Measurements from ENCODE around the gene EPGN. TPM values are rescaled to one million over a fixed set of nuclear protein-coding genes. Genes with fewer than 3 reads are reported as not detected.
"Not testable (repeated sequence)": the region's sequence is repeated elsewhere in the genome, so short reads cannot be mapped to it uniquely, and the experiment has no call there.

EPGN gene
- polyA plus RNA-seq, 2 of the 4 experiments (the other 2 are of a cell fraction): not detected

DNA sequence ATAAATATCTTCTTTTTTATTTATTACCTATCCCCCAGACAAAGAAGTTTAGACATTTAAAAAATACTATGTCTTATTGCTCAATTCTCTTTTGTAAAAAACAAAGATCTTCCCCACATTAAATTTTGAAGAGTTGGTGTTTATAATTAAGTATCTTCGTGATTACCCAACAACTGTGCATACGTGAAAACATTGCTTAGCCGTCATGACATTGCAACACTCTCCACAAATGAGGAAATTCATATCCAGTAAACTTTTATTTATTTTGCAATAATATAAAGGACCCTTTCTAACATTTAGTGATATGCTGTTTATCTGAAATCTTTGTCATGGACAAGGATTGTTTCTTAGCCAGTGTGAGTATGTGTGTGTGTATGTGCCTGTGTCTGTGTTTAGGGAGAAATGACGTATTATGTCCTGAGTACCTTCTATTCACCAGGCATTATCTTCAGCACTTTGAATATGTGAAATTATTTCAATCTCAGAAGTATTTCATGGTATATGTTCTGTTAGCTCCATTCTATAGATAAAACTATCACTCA is 30.6 kb downstream of the EPGN start:
- Histone ChIP-seq H3K4me3 (no peak overlapping the region), H3K4me2 (no peak overlapping the region), H3K27ac (no peak overlapping the region), H3K4me1 (no peaks in the 10 kb centered on the region), H3K9me3 (peaks cover 3% of the 10 kb centered on the region; the same call in 2 of the 3 replicates)
- FAIRE-seq (no peak), DNase-seq (ENCODE audit: low read depth in 1 of 2, low spot score in 1 of 2) (no peak), ATAC-seq (no peak)
- ChIA-PET CTCF (interaction anchor here (2.3 kb wide), 1 partner anchor 18 kb away, joined by 9 read pairs; no protein-coding TSS in a partner anchor), POLR2A (no interaction called here)
- 90% methylated on average over 4 of the region's 4 CpGs for WGBS (ENCODE audit: missing lambda C conversion rate)
- no peak for TF ChIP-seq ZFP36 (IDR thresholded peaks at IDR 0.05; ENCODE audit: borderline replicate concordance, partially characterized antibody)
- TF ChIP-seq RAD21 (conservative IDR thresholded peaks at IDR 0.05 in 1 of 2, IDR thresholded peaks at IDR 0.05 in 1 of 2): no peak
- no peak for TF ChIP-seq TFCP2L1 (CRISPR knock-in tag; IDR thresholded peaks at IDR 0.05)
- TF ChIP-seq, protein P1, sequence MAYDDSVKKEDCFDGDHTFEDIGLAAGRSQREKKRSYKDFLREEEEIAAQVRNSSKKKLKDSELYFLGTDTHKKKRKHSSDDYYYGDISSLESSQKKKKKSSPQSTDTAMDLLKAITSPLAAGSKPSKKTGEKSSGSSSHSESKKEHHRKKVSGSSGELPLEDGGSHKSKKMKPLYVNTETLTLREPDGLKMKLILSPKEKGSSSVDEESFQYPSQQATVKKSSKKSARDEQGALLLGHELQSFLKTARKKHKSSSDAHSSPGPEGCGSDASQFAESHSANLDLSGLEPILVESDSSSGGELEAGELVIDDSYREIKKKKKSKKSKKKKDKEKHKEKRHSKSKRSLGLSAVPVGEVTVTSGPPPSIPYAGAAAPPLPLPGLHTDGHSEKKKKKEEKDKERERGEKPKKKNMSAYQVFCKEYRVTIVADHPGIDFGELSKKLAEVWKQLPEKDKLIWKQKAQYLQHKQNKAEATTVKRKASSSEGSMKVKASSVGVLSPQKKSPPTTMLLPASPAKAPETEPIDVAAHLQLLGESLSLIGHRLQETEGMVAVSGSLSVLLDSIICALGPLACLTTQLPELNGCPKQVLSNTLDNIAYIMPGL (CRISPR knock-in tag; IDR thresholded peaks at IDR 0.05; ENCODE audit: borderline replicate concordance): no peak
- TF ChIP-seq KDM5A (IDR thresholded peaks at IDR 0.05): no peak
- TF ChIP-seq, protein P2, sequence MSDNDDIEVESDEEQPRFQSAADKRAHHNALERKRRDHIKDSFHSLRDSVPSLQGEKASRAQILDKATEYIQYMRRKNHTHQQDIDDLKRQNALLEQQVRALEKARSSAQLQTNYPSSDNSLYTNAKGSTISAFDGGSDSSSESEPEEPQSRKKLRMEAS (IDR thresholded peaks at IDR 0.05): no peak
- no peak for TF ChIP-seq TP53 (CRISPR knock-in tag; IDR thresholded peaks at IDR 0.05)
- TF ChIP-seq RNF2 (IDR thresholded peaks at IDR 0.05; ENCODE audit: borderline replicate concordance, low read depth): no peak
- TF ChIP-seq PHF8 (IDR thresholded peaks at IDR 0.05; ENCODE audit: borderline replicate concordance, low read depth): no peak
- no peak for TF ChIP-seq KDM1A (IDR thresholded peaks at IDR 0.05; ENCODE audit: low read depth)
- TF ChIP-seq CHD4 (IDR thresholded peaks at IDR 0.05; ENCODE audit: borderline replicate concordance): no peak

DNA sequence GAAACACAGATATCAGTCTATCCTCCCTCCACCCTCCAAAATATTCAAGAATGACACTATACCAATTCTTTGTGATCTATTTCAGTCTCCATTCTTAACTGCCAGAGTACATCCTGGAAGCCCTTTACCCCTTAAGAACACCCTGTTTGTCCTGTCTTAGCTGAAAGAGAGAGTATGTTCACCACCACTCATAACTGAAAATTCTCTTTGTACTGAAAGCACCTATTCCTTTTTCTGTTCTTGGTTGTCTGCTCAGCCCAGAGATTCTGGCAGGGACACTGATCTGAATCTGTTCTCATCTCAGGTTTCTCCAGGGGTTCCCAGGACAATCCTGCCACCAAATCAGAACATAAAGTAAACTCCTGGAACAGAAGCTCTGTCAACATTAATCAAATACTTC is 31.2 kb downstream of the EPGN start:
- TF ChIP-seq RAD21 (conservative IDR thresholded peaks at IDR 0.05 in 1 of 2, IDR thresholded peaks at IDR 0.05 in 1 of 2): no peak
- no peak for ATAC-seq
- POLR2A ChIA-PET: no interaction called here
- Histone ChIP-seq H3K9me3 (peaks cover 10% of the 10 kb centered on the region; the same call in 2 of the 3 replicates), H3K27ac (no peak overlapping the region), H3K4me3 (no peak overlapping the region), H3K4me2 (no peak overlapping the region), H3K4me1 (no peaks in the 10 kb centered on the region)
- no peak for FAIRE-seq
- no peak for DNase-seq (ENCODE audit: low read depth in 1 of 2, low spot score in 1 of 2)
- CTCF ChIA-PET: no interaction called here

DNA sequence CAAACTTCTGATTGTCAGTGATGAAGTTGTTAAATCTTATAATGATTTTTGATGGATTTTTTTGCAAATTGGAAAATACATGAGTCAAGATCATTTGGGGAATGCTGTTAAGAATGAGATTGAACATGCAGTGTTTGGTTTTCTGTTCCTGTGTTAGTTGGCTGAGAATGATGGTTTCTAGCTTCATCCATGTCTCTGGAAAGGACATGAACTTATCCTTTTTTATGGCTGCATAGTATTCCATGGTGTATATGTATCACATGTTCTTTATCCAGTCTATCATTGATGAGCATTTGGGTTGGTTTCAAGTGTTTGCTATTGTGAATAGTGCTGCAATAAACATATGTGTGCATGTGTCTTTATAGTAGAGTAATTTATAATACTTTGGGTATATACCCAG is 32.2 kb downstream of the EPGN start:
- H3K4me2 ChIP-seq; DNase-seq (ENCODE audit: low read depth in 1 of 2, low spot score in 1 of 2); FAIRE-seq; POLR2A ChIA-PET; H3K4me3 ChIP-seq; CTCF ChIA-PET; H3K4me1 ChIP-seq; H3K27ac ChIP-seq; ATAC-seq: not testable (repeated sequence)
- peaks cover 11% of the 10 kb centered on the region; the same call in 2 of the 3 replicates for H3K9me3 ChIP-seq

DNA sequence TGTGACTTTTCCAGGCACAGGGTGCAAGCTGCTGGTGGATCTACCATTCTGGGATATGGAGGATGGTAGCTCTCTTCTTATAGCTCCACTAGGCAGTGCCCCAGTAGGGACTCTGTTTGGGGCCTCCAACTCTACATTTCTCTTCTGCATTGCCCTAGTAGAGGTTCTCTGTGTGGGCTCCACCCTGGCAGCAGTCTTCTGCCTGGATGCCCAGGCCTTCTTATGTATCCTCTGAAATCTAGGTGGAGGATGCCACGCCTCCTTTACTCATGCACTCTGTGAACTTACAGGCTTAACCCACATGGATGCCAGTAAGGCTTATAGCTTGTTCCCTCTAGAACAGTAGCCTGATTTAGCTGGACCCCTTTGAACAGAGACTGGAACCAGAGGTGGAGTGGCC is 35.8 kb downstream of the EPGN start:
- DNase-seq (ENCODE audit: low read depth in 1 of 2, low spot score in 1 of 2): no peak
- POLR2A ChIA-PET: no interaction called here
- no peak overlapping the region for H3K4me3 ChIP-seq
- no peak overlapping the region for H3K27ac ChIP-seq
- ATAC-seq: no peak
- no peaks in the 10 kb centered on the region for H3K4me1 ChIP-seq
- CTCF ChIA-PET: interaction anchor here (0.6 to 2.2 kb wide), 2 partner anchors 14 to 1311 kb away, joined by 3 to 6 read pairs; no protein-coding TSS in a partner anchor
- 75% methylated on average over 1 of the region's 1 CpG for WGBS (ENCODE audit: missing lambda C conversion rate)
- no peak for FAIRE-seq
- no peak overlapping the region for H3K4me2 ChIP-seq
- H3K9me3 ChIP-seq: peaks cover 11% of the 10 kb centered on the region; the same call in 2 of the 3 replicates
- TF ChIP-seq ZC3H11A (IDR thresholded peaks at IDR 0.05) (no peak), RCOR1 (IDR thresholded peaks at IDR 0.05; ENCODE audit: low read depth, low read length) (no peak), FOSL2 (IDR thresholded peaks at IDR 0.05) (no peak), FOSL2 (CRISPR knock-in tag; IDR thresholded peaks at IDR 0.05) (no peak), POLR2A (IDR thresholded peaks at IDR 0.05; ENCODE audit: low read length) (no peak), NR3C1 (IDR thresholded peaks at IDR 0.05) (no peak), EHMT2 (IDR thresholded peaks at IDR 0.05; ENCODE audit: low read depth) (no peak), NFE2L2 (conservative IDR thresholded peaks at IDR 0.05; ENCODE audit: low read length) (no peak), CBX2 (IDR thresholded peaks at IDR 0.05; ENCODE audit: borderline replicate concordance, low read depth) (no peak), HOXA7 (CRISPR knock-in tag; IDR thresholded peaks at IDR 0.05) (no peak), RFX5 (IDR thresholded peaks at IDR 0.05) (no peak), MYC (IDR thresholded peaks at IDR 0.05; ENCODE audit: borderline replicate concordance, low read length) (no peak), RAD21 (conservative IDR thresholded peaks at IDR 0.05 in 1 of 2, IDR thresholded peaks at IDR 0.05 in 1 of 2) (no peak), EHF (CRISPR knock-in tag; IDR thresholded peaks at IDR 0.05) (no peak), PHF8 (IDR thresholded peaks at IDR 0.05; ENCODE audit: borderline replicate concordance, low read depth) (no peak), ZNF302 (CRISPR knock-in tag; IDR thresholded peaks at IDR 0.05) (no peak), RNF2 (IDR thresholded peaks at IDR 0.05; ENCODE audit: borderline replicate concordance, low read depth) (no peak)
- TF ChIP-seq, protein P3, sequence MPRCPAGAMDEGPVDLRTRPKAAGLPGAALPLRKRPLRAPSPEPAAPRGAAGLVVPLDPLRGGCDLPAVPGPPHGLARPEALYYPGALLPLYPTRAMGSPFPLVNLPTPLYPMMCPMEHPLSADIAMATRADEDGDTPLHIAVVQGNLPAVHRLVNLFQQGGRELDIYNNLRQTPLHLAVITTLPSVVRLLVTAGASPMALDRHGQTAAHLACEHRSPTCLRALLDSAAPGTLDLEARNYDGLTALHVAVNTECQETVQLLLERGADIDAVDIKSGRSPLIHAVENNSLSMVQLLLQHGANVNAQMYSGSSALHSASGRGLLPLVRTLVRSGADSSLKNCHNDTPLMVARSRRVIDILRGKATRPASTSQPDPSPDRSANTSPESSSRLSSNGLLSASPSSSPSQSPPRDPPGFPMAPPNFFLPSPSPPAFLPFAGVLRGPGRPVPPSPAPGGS (IDR thresholded peaks at IDR 0.05): no peak
- TF ChIP-seq, protein P4, sequence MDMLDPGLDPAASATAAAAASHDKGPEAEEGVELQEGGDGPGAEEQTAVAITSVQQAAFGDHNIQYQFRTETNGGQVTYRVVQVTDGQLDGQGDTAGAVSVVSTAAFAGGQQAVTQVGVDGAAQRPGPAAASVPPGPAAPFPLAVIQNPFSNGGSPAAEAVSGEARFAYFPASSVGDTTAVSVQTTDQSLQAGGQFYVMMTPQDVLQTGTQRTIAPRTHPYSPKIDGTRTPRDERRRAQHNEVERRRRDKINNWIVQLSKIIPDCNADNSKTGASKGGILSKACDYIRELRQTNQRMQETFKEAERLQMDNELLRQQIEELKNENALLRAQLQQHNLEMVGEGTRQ (IDR thresholded peaks at IDR 0.05): no peak
